ENCODE results near the gene CNST. TPM values are rescaled to one million over a fixed set of nuclear protein-coding genes. Genes with fewer than 3 reads are reported as not detected.

Gene CNST, protein sequence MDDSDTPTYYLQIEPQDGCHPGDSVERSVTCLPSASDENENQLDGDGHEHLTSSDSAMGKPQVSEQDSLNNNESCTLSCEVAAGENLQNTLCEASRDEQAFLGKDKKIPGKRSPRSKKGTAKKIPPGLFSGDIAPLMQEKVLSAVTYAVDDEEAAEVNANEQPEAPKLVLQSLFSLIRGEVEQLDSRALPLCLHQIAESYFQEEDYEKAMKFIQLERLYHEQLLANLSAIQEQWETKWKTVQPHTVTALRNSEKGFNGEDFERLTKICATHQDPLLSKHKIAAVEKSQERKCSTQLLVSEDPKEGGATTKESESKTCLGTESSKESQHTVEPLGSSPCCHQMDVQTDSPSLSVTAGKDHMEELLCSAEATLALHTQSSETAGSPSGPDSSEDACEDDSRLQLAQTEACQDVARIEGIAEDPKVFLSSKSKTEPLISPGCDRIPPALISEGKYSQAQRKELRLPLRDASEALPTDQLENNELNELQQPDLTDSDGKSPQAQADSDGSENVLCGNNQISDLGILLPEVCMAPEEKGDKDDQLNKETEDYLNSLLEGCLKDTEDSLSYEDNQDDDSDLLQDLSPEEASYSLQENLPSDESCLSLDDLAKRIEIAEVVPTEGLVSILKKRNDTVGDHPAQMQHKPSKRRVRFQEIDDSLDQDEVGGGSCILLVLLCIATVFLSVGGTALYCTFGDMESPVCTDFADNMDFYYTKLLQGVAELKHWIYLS
- 27.5 TPM for total RNA-seq

DNA sequence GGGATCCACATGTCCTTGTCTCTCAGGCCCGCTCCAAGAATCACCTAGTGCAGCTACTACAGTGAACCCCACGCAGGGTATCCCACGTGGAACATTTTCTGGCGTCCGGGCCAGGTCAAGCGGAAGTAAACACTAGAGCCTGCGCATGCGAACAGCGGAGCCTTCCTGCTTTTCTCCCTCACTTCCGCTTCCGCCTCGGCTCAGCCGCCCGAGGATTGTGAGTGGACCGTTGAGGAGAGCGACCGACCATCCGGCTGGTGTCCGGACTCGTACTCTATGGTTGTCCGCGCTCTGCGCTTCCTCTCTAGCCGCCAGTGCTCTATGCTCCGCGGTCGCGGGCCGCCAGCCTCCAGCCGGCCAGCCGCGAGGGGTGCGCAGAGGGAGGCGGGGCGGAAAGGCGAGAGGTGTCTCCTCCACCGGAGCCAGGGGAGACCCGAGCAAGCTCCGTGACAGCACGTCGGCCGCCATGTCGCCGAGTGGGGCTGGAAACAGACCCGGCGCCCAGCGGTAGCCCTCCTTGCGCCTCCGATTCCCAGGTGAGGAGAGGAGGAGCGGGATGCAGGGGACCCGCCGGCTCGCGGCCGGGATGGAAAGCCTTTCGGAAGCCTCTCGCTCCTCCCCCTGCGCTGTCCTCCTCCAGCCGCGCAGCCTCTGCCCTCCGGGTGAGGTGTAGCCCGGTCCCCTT is at the start of gene CNST, which contains the start of gene TFB2M:
CNST (plus strand) TSS at position 329 of the 685 bp plus-strand sequence. CDS start 25,107 bp downstream, outside the sequence.
TFB2M (minus strand) TSS at position 134 of the 685 bp plus-strand sequence; CDS start at position 11, 123 bp downstream.
- peak; percentile 99 for DNase-seq

DNA sequence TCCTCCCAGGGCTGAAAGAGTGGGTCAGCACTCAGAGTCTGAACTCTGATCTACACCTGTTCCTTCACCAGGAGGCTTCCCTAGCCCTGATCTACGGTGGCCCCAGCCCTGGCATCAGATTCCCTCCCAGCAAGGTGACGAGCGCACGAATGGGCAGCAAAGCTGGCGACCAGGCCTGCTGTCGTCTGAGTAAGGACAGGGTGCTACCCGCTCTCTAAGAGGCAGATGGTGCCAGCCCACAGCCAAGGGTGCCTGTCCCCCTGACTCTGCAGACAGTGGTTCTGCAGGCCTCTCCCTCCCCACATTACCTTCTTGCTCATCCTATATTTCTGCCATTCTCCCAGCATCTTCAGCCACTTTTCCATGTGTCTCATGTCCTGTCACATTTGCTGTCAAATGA is 48.9 kb upstream of the CNST start:
- no peak for DNase-seq

DNA sequence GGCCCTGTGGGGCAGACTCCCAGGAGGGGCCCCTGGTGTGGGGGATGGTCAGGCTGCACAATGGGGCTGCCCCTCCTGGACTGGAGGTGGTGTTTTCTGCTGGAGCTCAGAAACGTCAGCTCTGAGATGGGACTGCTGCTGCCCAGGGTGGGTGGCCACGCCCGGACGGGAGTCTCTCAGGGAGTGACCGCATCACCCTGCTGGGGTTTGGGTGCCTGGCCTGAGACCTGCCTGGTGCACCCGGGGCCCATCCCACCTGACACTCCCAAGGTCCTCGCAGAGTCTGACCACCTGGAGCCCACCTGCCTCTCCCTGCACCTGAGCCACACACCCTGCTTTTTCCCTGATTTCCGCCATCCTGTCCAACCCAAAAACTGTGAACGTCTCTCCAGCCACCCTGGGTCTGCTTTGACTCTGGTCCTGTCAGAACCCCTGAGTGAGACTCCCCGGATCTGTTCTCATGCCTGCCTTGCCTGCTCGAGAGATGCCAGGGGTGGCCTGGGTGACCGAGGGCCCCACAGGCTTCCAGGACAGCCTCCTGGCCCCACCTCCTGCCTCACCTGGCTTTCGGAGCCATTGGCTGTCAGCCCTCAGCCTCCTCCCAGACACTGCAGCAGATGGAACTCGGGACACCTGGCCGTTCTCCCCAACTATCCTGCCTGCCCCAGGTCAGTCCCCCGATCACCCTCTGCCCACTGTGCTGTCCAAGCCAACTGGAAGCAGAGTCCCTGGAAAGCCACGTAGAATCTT is 47.6 kb upstream of the CNST start:
- DNase-seq, result no peak

DNA sequence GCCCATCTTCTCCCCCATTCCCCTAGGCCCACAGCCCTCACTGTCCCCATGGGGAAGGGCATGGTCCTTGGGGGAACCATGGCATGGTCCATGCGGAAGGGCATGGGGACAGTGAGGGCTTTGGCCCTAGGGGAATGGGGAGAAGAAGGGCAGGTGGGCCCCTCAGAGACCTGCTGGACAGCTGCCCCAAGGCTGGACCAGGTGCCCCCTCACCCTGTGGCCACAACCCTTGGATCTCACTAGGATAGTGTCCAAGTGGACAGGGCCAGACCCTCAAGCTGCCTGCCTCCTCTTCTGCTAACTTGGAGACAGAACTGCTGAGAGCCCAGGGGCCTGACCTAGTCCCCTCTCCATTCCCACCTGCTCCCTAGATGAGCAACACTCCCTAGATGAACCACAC is 46.7 kb upstream of the CNST start:
- DNase-seq, result no peak

DNA sequence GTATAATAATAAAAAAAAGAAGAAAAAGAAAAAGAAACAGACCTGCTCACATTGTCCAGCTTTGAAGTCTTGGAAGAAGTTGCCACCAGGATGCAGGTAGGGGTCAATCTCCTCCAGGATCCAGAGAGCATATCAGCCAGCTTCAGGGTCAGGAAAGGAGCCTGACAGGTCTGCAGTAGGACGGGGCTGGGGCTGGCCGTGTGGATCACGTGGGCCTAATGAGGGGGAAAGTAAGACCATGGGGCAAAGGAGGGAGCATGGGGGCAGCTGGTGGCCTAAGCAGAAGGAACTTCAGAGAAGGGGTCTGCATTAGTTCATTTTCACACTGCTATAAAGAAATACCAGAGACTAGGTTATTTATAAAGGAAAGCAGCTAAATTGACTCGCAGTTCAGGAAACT is 39.9 kb upstream of the CNST start:
- no peak for DNase-seq

DNA sequence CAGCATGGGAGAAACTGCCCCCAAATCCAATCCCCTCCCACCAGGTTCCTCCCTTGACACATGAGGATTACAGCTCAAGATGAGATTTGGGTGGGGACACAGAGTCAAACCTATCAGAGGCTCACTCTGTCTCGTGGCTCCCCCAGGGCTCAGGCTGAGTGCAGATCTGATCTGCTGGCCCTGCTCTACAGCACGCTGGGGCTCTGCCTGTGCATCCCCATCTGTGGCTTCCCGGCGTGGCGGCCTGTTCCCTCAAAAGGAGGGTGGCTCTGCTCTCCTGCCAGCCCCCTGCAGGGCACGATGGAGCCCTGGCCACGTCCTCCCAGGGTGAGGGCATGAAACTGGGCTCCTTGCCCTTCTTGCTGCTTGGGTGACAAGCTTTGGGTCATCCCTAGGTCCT is 39.3 kb upstream of the CNST start:
- DNase-seq, result no peak

DNA sequence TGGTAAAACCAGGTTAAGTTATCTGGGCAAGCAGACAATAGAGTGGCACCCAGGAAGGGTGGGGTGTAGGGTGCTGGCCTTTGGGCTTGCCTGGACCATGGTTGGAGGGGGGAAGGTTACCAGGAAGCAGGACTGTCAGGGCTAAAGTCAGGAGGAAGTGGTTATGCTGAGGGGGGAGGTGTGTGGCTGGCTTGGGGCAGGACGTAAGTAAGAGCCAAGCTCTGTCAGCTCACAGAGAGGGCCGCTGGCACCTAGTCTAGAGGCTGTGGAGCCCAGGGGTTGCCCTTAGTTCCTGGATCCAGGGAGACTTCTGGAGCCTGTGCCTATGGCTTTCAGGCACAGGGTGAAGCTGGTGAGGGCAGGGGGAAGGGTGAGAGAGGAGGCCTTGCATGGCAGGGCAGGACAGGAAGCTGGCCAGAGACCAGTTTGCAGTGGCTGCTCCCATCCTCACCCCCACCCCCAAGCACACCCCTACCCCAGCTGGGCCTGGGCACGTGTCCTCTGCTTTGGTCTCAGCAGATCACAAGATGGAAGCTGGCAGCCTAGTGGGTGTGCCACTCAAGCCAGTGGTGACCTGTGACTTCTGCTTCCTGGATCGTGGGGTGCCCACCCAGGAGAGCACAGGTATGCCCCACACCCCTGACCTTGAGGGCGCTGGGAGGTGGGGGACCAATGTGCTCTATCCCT is 38.7 kb upstream of the CNST start:
- DNase-seq, result no peak

DNA sequence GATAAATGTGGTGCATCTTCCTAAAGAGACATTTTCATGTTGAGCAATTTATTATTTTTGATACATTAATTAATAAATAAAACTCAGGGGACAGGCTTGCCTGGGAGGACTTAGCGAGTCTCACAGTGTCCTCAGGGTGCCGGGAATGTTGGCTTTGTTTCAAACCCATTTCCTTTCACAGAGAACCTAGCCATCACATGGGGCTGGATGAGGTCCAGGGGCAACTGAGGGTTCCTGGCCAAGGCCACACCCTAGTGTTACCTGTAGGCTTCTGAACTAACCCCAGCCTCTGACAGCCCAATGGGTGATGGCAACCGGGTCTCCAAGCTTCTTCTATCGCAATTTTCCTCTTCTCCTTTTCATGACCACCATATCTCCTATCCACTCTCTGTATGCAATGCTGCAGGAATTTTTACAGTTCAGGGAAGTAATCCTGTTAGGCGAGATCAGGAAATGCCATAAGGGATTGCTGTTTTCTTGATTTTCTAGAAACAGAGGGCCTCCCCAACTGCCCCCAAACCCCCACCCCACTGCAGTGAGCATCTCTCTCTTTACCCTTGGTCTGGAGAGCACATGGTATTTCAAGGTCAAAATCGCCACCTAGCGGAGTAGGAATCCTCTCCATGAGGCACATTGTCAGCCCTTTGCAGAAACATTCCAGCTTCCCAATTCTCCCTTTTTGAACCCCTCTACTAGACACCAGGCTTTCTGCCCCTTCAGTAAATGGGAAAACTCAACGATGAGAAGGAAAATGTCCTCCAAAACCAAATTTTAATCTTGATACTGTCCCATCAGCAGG is 37.1 kb upstream of the CNST start:
- DNase-seq, result no peak

DNA sequence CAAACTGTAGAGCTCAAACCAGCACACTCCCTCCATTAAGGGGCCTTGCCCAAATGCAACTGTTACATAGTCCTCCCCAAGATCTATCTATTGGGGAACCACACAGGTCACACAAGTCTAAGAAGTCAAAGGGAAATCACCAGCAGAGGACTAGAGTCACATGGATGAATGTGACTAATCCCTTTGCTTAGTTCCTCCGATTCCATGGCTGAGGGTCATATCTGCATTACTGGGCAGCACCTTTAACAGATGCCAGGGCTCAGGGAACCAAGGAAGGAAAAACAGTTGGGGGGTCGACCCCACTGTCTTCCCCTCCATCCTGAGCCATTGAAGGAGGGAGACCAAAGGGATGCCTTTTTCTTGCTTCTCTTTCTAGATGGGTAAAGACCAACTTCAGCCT is 35.8 kb upstream of the CNST start:
- DNase-seq, result no peak

DNA sequence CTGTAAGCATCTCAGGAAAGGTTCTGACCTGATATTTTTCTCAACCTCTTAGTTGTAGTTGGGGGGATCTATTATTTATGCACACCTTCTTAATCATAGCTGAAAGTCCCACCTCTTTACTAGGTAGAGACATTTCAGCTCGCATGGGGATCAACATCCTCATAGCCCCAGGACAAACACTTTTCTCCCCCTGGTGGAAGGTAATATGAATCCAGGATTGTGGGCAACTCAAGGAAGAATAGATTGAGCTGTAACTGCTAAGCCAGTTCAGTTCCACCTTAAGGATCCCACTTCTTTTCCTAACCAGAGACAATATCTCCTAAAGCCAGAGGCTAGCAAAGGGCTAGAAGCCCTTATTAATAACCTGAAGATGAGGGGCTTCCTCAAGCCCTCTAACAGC is 33.7 kb upstream of the CNST start:
- no peak for DNase-seq

DNA sequence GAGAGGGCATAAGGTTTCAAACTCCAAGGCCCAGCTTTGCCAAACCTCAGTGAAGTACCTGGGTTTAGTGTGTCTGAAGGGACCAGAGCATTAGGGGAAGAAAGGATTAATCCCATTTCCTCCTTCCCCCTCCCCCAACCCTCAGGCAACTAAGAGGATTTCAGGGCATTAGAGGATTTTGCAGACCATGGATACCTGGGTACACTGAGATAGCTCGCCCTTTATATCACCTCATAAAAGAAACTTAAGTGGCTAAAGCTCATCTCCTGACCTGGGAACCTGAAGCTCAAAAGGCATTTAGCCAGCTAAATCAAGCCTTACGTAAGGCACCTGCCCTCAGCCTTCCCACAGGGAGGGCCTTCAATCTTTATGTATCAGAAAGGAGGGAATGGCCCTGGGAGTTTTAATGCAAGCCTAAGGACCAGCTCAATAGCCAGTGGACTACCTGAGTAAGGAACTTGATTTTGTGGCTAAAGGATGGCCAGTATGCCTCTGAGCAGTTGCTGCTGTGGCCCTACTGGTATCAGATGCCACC is 32.8 kb upstream of the CNST start:
- DNase-seq, result no peak

DNA sequence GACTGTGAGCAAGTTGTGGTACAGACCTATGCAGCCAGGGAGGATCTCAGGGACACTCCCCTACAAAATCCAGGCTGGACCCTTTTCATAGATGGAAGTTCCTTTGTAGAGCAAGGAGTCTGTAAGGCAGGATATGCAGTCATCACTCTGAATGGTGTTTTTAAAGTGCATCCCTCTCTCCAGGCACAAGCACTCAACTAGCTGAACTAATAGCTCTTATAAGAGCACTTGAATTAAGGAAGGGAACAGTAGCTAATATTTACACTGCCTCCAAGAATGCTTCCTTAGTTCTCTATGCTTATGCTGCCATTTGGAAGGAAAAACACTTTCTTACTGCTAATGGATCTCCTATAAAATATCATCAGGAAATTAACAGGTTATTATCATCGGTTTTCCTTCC is 32.1 kb upstream of the CNST start:
- DNase-seq, result no peak

DNA sequence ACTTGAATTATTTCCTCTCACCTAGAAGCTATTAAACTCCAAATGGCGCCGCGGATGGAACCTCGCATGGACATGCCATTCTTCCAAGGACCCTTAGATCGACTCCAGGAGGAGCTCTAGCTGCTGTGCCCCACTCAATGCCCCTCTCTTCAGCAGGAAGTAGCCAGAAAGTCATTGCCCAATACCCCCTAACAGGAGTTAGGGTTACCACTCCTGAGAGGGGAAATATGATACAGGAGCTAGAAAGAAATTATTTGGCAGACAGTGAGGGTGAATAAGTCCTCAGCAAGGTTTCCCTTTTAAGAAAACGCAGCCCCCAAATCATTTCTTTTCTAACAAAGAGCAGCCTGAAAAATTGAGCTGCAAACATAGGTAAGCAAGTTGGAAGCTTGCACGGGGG is 28.8 kb upstream of the CNST start:
- DNase-seq, result no peak

DNA sequence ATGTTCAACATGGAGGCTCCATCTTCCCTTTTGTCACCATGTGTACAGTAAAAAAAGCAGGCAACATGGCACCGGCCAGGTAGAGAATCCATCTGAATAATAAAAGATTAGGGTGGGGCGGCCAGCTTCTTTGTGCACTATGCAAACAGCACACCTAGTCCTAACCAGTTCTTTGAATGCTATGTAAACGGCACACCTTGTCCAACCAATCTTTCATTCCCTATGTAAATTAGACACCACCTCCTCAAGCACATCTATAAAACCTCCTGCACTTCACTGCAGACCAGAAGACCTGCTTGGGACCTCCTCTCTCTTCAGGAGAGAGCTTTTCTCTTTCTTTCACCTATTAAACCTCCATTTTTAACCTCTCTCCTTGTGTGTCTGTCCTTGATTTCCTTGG is 28.4 kb upstream of the CNST start:
- no peak for DNase-seq

DNA sequence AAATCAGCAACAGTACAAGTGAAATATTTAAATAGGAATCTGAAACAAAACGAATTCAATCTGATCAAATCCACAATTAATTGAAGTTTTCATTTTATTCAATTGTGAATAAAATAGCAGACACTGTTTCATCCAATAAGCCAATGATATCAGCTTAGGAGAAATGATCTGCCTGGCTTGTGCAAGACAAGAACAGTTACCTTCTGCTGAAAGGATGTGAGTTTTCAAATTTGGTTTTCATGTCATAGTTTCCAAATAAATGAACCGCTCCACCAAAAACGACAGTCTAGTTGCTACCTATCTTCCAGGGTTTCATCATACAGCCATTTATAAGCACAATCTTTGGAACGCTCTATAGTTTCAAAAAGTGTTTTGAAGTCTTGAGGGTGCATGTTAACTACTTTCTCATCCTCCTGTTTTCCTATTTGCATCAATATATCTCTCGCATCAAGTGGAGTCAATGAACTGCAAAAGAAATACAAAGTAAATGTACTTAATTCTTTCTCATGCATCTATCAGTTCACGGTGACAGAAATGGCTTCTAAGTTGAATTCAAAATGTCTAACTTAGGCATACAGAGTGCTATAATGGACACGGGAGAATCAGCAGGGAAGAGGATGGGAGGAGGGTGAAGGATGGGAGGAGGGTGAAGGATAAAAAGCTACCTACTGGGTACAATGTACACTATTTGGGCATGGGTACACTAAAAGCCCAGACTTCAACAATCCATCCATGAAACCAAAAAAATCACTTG is 25.3 kb upstream of the CNST start:
- DNase-seq, result no peak

DNA sequence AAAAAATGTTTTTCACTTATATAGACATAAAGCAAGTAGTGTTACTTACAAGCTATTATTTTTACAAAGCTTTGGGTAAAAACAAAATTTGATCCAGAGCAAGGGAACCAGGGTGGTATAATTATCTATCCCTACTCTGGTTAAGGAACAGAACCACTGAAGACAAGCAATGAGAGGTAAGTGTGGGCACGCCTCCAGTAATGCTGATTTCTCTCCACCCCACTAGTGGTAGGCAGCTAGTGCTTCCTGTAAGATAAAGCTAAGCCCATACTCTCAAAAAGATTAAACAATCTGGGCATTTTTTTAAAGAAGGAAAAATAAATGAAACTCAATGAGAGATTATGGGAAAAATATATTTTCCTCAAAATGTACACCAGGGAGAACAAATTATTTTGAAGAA is 22.3 kb upstream of the CNST start:
- no peak for DNase-seq

DNA sequence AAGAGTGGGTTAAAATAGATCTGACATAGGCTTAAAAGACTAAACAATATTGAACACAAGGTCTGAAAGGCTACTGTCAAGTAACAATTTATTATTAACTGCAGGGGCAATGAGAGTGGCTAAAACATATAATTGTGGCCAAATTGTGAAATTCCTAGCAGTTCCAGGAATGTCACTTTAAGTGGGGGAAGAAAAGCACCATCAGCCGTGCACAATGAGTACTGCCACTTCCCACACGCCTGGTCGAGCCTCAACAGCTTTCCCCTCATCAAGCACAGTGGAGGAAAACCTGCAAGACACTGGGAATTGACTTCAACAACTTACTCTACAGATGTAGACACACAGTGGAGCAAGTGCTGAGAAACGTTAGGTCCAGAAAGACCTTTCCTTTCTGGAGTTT is 16.6 kb upstream of the CNST start:
- no peak for DNase-seq

DNA sequence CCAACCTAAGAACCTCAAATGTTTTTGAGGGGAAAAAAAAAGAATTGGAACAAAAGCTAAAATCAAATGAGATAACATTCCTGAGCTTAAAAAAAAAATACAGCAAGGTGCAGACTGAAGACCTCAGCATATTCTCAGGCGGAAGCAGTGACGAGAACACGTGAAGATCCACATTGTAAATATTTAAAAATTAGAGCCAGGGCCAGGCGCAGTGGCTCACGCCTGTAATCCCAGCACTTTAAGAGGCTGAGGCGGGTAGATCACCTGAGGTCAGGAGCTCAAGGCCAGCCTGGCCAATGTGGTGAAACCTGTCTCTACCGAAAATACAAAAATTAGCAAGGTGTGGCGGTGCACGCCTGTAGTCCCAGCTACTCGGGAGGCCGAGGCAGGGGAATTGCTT is 15.9 kb upstream of the CNST start:
- no peak for DNase-seq

DNA sequence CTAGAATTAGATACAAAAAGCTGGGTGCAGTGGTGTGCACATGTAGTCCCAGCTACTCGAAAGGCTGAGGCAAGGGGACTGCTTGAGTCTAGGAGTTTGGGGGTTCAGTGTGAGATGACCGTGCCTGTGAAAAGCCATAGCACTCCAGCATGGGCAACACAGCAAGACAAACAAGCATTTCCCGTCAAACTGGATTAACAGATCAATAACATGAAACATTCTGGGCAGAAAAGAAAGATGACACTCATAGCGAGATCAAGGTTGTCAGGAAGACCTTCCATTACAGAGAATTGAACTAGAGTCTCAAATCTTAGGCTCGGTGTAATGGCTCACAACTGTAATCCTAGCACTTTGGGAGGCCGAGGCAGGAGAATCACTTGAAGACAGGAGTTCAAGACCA is 14.1 kb upstream of the CNST start:
- DNase-seq, result no peak

DNA sequence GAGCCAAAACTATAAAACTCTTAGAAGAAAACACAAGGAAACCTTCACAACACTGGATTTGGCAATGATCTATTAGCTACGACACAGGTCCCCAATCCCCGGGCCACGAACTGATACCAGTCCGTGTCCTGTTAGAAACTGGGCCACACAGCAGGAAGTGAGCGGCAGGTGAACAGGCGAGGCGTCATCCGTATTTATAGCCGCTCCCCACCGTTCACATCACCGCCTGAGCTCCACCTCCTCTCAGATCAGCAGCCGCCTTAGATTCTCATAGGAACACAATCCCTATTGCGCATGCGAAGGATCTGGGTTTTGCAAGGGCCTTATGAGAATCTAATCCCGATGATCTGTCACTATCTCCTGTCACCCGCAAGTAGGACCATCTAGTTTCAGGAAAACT is 12.1 kb upstream of the CNST start:
- DNase-seq, result no peak

All from tongue (tissue), 2 donors.